GM12878 (cell line): Measurements from ENCODE around the gene KCTD14. TPM values are rescaled to one million over a fixed set of nuclear protein-coding genes. Genes with fewer than 3 reads are reported as not detected.

Source experiments
- ATAC-seq: fragments of 200-7000 bp; cut with Tn5 transposase; 3 replicates; pipeline ENCODE4 v1.9.1; 2020; ENCODE audit warnings: mild to moderate bottlenecking, moderate library complexity
- BruUV-seq: library from RNA; stranded (reverse); fragments of 400-500 nt; replicated peaks from 2 replicates; lab custom pipeline; 2021; lab: Mats Ljungman, UMichigan
- CTCF ChIA-PET: fragments of 300-600 bp; sonication (Branson Sonifier 250); formaldehyde crosslinking; extraction: SDS; loops from one replicate; lab custom pipeline; 2021; ENCODE audit warnings: inconsistent platforms; lab: Yijun Ruan, JAX
- POLR2A ChIA-PET: fragments of 350-600 bp; formaldehyde crosslinking; extraction: SDS; loops from one replicate; lab custom pipeline; 2021; ENCODE audit warnings: inconsistent platforms; lab: Charles Lee
- RAD21 ChIA-PET: fragments of 300-600 bp; sonication (Branson Sonifier 250); formaldehyde crosslinking; loops from one replicate; lab custom pipeline; 2023; ENCODE audit warnings: antibody characterized with exemption; ENCODE audit not compliant: unreplicated experiment; lab: Charles Lee
- SMC1A ChIA-PET: fragments of 300-600 bp; sonication (Branson Sonifier 250); formaldehyde crosslinking; loops from one replicate; lab custom pipeline; 2023; ENCODE audit not compliant: unreplicated experiment, uncharacterized antibody; lab: Charles Lee
- DNase-seq: peaks from one replicate; pipeline ENCODE4 v3.0.0-alpha.2; 2011; ENCODE audit warnings: low read depth, low spot score
- FAIRE-seq: peaks from 3 replicates; lab custom pipeline; 2011; peaks lifted over from hg19 to GRCh38; lab: Jason Lieb, UNC
- H2AFZ ChIP-seq: 2 replicates; pipeline ENCODE4 v1.6.0; 2011; ENCODE audit warnings: low read depth, low read length, control low read depth; ENCODE audit not compliant: control insufficient read depth
- H3K27ac ChIP-seq: 2 replicates; pipeline ENCODE4 v1.5.1; 2011; ENCODE audit warnings: control low read depth; ENCODE audit not compliant: control insufficient read depth, insufficient read depth
- H3K27me3 ChIP-seq, 2 experiments: replicated peaks in 1 of 2; 2 replicates each; pipeline versions ENCODE4 v1.6.0 to v1.6.1; 2011; ENCODE audit warnings: low read length in 1 of 2; ENCODE audit not compliant: control insufficient read depth in 2 of 2, insufficient read depth in 2 of 2
- H3K36me3 ChIP-seq, 2 experiments: 2 replicates each; pipeline ENCODE4 v1.5.1; 2011; ENCODE audit warnings: low read length in 1 of 2; ENCODE audit not compliant: control insufficient read depth in 2 of 2, insufficient read depth in 2 of 2
- H3K4me1 ChIP-seq: 2 replicates; pipeline ENCODE4 v1.6.1; 2011; ENCODE audit warnings: mild to moderate bottlenecking, low read length, moderate library complexity, mixed read lengths; ENCODE audit not compliant: control insufficient read depth, insufficient read depth
- H3K4me2 ChIP-seq: 2 replicates; pipeline ENCODE4 v1.6.0; 2011; ENCODE audit warnings: control low read depth; ENCODE audit not compliant: control insufficient read depth, insufficient read depth
- H3K4me3 ChIP-seq: fragments of 200-600 bp; sonication (generic); 2 replicates; pipeline ENCODE4 v1.5.1; 2016
- H3K79me2 ChIP-seq: 2 replicates; pipeline ENCODE4 v1.6.0; 2011; ENCODE audit warnings: low read length; ENCODE audit not compliant: control insufficient read depth, insufficient read depth
- H3K9ac ChIP-seq: 2 replicates; pipeline ENCODE4 v1.8.0; 2011; ENCODE audit warnings: low read length, control low read depth, mixed read lengths; ENCODE audit not compliant: control insufficient read depth, insufficient read depth
- H3K9me3 ChIP-seq: replicated peaks from 3 replicates; pipeline ENCODE4 v1.5.1; 2011; ENCODE audit warnings: mild to moderate bottlenecking, low read length; ENCODE audit not compliant: control insufficient read depth, insufficient read depth
- H4K20me1 ChIP-seq: 2 replicates; pipeline ENCODE4 v1.6.0; 2011; ENCODE audit not compliant: control insufficient read depth, insufficient read depth
- BCL11A ChIP-seq: IDR thresholded peaks from 2 replicates; pipeline ENCODE4 v1.6.1; 2011; ENCODE audit warnings: low read depth, low read length
- CBX5 ChIP-seq: sonication (generic); IDR thresholded peaks from 2 replicates; pipeline ENCODE4 v1.6.1; 2016; ENCODE audit warnings: low read depth, moderate library complexity, mild to moderate bottlenecking, inconsistent platforms
- HDAC2 ChIP-seq: fragments of 200-600 bp; sonication (generic); IDR thresholded peaks from 2 replicates; pipeline ENCODE4 v1.6.1; 2017
- JUNB ChIP-seq: IDR thresholded peaks from 2 replicates; pipeline ENCODE4 v1.6.1; 2016; ENCODE audit warnings: antibody characterized with exemption, mild to moderate bottlenecking
- MXI1 ChIP-seq: fragments of 150-350 bp; IDR thresholded peaks from 2 replicates; pipeline ENCODE4 v1.6.1; 2011; ENCODE audit warnings: low read depth, mild to moderate bottlenecking, inconsistent platforms, low read length, improper control_type of control experiment
- NFIC ChIP-seq: IDR thresholded peaks from 2 replicates; pipeline ENCODE4 v1.6.1; 2012; ENCODE audit warnings: low read depth, mild to moderate bottlenecking, inconsistent platforms, low read length, moderate library complexity
- NKRF ChIP-seq: fragments of 450-650 bp; conservative IDR thresholded peaks from 2 replicates; pipeline ENCODE4 v1.6.1; 2017; ENCODE audit warnings: mild to moderate bottlenecking, moderate library complexity
- PBX3 ChIP-seq: IDR thresholded peaks from 2 replicates; pipeline ENCODE4 v1.6.1; 2011; ENCODE audit warnings: mild to moderate bottlenecking, low read depth, low read length, moderate library complexity; ENCODE audit not compliant: insufficient replicate concordance
- PRDM15 ChIP-seq: fragments of 450-650 bp; formaldehyde crosslinking; IDR thresholded peaks from 2 replicates; pipeline ENCODE4 v1.4.0; 2020; ENCODE audit warnings: mild to moderate bottlenecking, moderate library complexity
- RBBP5 ChIP-seq: fragments of 200-600 bp; sonication (generic); conservative IDR thresholded peaks from 2 replicates; pipeline ENCODE4 v1.6.1; 2016
- REST ChIP-seq: IDR thresholded peaks from 2 replicates; pipeline ENCODE4 v1.6.1; 2012; ENCODE audit warnings: mild to moderate bottlenecking, low read depth, low read length
- STAT1 ChIP-seq: fragments of 450-650 bp; conservative IDR thresholded peaks from 2 replicates; pipeline ENCODE4 v1.6.1; 2014; ENCODE audit warnings: antibody characterized with exemption, mild to moderate bottlenecking
- TARDBP ChIP-seq: IDR thresholded peaks from 2 replicates; pipeline ENCODE4 v1.6.1; 2016; ENCODE audit warnings: borderline replicate concordance
- WGBS: methylation state at CpG from one replicate; pipeline ENCODE4 v1.1.6; 2016; ENCODE audit warnings: low lambda C conversion rate; ENCODE audit not compliant: insufficient replicate concordance, insufficient coverage; ENCODE audit errors: missing lambda C conversion rate; 5-methylcytosine and 5-hydroxymethylcytosine counted together
- in situ Hi-C: fragments of 300-500 bp; cut with MboI; formaldehyde crosslinking; loops from 9 replicates; pipeline ENCODE4 v1.14.3; 2018; ENCODE audit warnings: mixed read lengths
- intact Hi-C: fragments of 100-400 bp; cut with micrococcal nuclease; formaldehyde crosslinking; loops from one replicate; pipeline ENCODE4 v1.14.2; 2022; ENCODE audit not compliant: unreplicated experiment
- polyA plus RNA-seq, 11 experiments: library from polyadenylated mRNA; depleted of rRNA in 4 of 11; unstranded in 6 of 11; stranded (reverse) in 5 of 11; fragments of >200 nt; fragmentation: Nextera tagmentation in 4 of 11; fragmentation: Illumina TruSeq in 1 of 11; extraction: Ambion mirVana in 4 of 11; extraction: Trizol in 1 of 11; gene quantifications; 1 replicate in 1 of 11; 2 replicates in 10 of 11; pipeline versions ENCODE4 v1.2.1 to v1.2.3, GENCODE V29; 2011 to 2016; ENCODE audit warnings: inconsistent platforms in 2 of 11, missing spikeins in 2 of 11, low read depth in 1 of 11
- total RNA-seq, 4 experiments: library from RNA; depleted of rRNA in 3 of 4; stranded (reverse); fragments of >200 nt in 3 of 4; fragmentation: Illumina TruSeq in 1 of 4; extraction: Trizol in 1 of 4; gene quantifications; 2 replicates each; pipeline versions ENCODE4 v1.2.1 to v1.2.3, GENCODE V29; 2013 to 2021

KCTD14 gene
- total and polyA plus RNA-seq, 10 of the 15 experiments (the other 5 are each of a cell fraction or from before 2014, with no cell fraction given): 0.11 to 0.63 (median 0.48) TPM

GRCh38 chr11:78048561-78048960 is 25.5 kb upstream of the KCTD14 start:
- in situ Hi-C loops (no loop called here), intact Hi-C loops (no loop called here)
- Histone ChIP-seq H3K27ac (no peak overlapping the region), H3K4me2 (no peak overlapping the region), H2AFZ (no peak overlapping the region), H3K79me2 (no peaks in the 10 kb centered on the region), H3K4me1 (no peaks in the 10 kb centered on the region), H3K27me3 (no peaks in the 10 kb centered on the region), H3K36me3 (no peaks in the 10 kb centered on the region), H4K20me1 (no peaks in the 10 kb centered on the region), H3K9me3 (no peaks in the 10 kb centered on the region), H3K4me3 (no peak overlapping the region), H3K9ac (no peak overlapping the region)
- ChIA-PET POLR2A (no interaction called here), SMC1A (interaction anchor here (0.6 kb wide), 1 partner anchor 353 kb away, joined by 3 read pairs; no protein-coding TSS in a partner anchor), CTCF (interaction anchor here (0.6 to 2.3 kb wide), 6 partner anchors 9 to 95 kb away, joined by 3 to 8 read pairs (median 3); no protein-coding TSS in a partner anchor), RAD21 (interaction anchor here (2.1 kb wide), 1 partner anchor 49 kb away, joined by 5 read pairs; no protein-coding TSS in a partner anchor)
- no peak for ATAC-seq
- no peak for FAIRE-seq
- WGBS: 62% methylated on average over 3 of the region's 3 CpGs
- DNase-seq: no peak
- TF ChIP-seq STAT1 (no peak), TARDBP (no peak), MXI1 (no peak), PRDM15 (CRISPR knock-in tag) (no peak), NFIC (no peak), BCL11A (no peak), REST (no peak), HDAC2 (no peak), NKRF (no peak), CBX5 (no peak), RBBP5 (no peak), JUNB (no peak), PBX3 (no peak)
- no TSS peak for BruUV-seq
